Panc1 (cell line): Measurements from ENCODE around the gene TEX13D. TPM values are rescaled to one million over a fixed set of nuclear protein-coding genes. Genes with fewer than 3 reads are reported as not detected.
"Not testable (repeated sequence)": the region's sequence is repeated elsewhere in the genome, so short reads cannot be mapped to it uniquely, and the experiment has no call there.

Experiments used
- ATAC-seq: fragments of 200-7000 bp; cut with Tn5 transposase; 2 replicates; pipeline ENCODE4 v1.9.1; 2020; ENCODE audit warnings: mild to moderate bottlenecking, moderate library complexity
- BruUV-seq: library from RNA; stranded (reverse); fragments of 400-500 nt; replicated peaks from 2 replicates; lab custom pipeline; 2021; lab: Mats Ljungman, UMichigan
- CTCF ChIA-PET: fragments of 300-600 bp; sonication (Branson Sonifier 250); formaldehyde crosslinking; loops from one replicate; lab custom pipeline; 2022; ENCODE audit warnings: antibody characterized with exemption; lab: Charles Lee
- POLR2A ChIA-PET: fragments of 300-600 bp; sonication (Branson Sonifier 250); formaldehyde crosslinking; loops from one replicate; lab custom pipeline; 2022; ENCODE audit warnings: antibody characterized with exemption; lab: Charles Lee
- DNase-seq: peaks from one replicate; pipeline ENCODE4 v3.0.0-alpha.2; 2010; ENCODE audit warnings: low read depth, low spot score
- H3K27ac ChIP-seq: 2 replicates; pipeline ENCODE4 v1.5.1; 2011; ENCODE audit warnings: mild to moderate bottlenecking, low read length, inconsistent platforms
- H3K27me3 ChIP-seq: fragments of 200-500 bp; sonication (Bioruptor generic); 2 replicates; pipeline ENCODE4 v1.6.0; 2014; ENCODE audit warnings: low read length, inconsistent platforms; ENCODE audit not compliant: control insufficient read depth, insufficient read depth
- H3K36me3 ChIP-seq: fragments of 200-500 bp; sonication (Bioruptor generic); 2 replicates; pipeline ENCODE4 v1.5.1; 2014; ENCODE audit warnings: inconsistent platforms, mild to moderate bottlenecking, low read length, moderate library complexity; ENCODE audit not compliant: control insufficient read depth, insufficient read depth
- H3K4me1 ChIP-seq: 2 replicates; pipeline ENCODE4 v1.5.1; 2011; ENCODE audit warnings: inconsistent platforms, mild to moderate bottlenecking, low read length, moderate library complexity; ENCODE audit not compliant: control insufficient read depth, insufficient read depth
- H3K4me3 ChIP-seq, 2 experiments: 2 replicates each; pipeline ENCODE4 v1.5.1; 2011 to 2012; ENCODE audit warnings: low read depth in 2 of 2, low read length in 2 of 2, mild to moderate bottlenecking in 2 of 2, inconsistent platforms in 1 of 2, moderate library complexity in 1 of 2
- H3K9me3 ChIP-seq: fragments of 200-500 bp; sonication (Bioruptor generic); 2 replicates; pipeline ENCODE4 v1.5.1; 2014; ENCODE audit warnings: low read depth, mild to moderate bottlenecking, inconsistent platforms, low read length, moderate library complexity; ENCODE audit not compliant: control insufficient read depth, insufficient read depth
- CTCF ChIP-seq: fragments of 450-650 bp; IDR thresholded peaks from 2 replicates; pipeline ENCODE4 v1.5.1; 2017; ENCODE audit warnings: mild to moderate bottlenecking
- POLR2AphosphoS5 ChIP-seq: IDR thresholded peaks from 2 replicates; pipeline ENCODE4 v1.6.1; 2012; ENCODE audit warnings: mild to moderate bottlenecking, low read depth, low read length, moderate library complexity
- REST ChIP-seq, 2 experiments: IDR thresholded peaks; 2 replicates each; pipeline ENCODE4 v1.6.1; 2011 to 2012; ENCODE audit warnings: low read depth in 2 of 2, control low read depth in 1 of 2, low read length in 1 of 2, mild to moderate bottlenecking in 1 of 2, moderate library complexity in 1 of 2; ENCODE audit not compliant: insufficient read depth in 1 of 2
- SIN3A ChIP-seq: IDR thresholded peaks from 2 replicates; pipeline ENCODE4 v1.6.1; 2012; ENCODE audit warnings: low read depth, mild to moderate bottlenecking, low read length, moderate library complexity, borderline replicate concordance; ENCODE audit not compliant: insufficient read depth
- TCF7L2 ChIP-seq: IDR thresholded peaks from 2 replicates; pipeline ENCODE4 v1.6.1; 2011; ENCODE audit warnings: mild to moderate bottlenecking, low read depth, low read length, inconsistent platforms
- in situ Hi-C: cut with HindIII; loops from 2 replicates; pipeline ENCODE4 v1.10.0; 2016; ENCODE audit warnings: low sequenced_read_pairs, low pct_unique_long_range_greater_than_20kb
- intact Hi-C: fragments of 100-400 bp; cut with micrococcal nuclease; formaldehyde crosslinking; loops from one replicate; pipeline ENCODE4 v1.10.0; 2022; ENCODE audit not compliant: unreplicated experiment
- total RNA-seq: library from RNA; stranded (reverse); gene quantifications from one replicate; pipeline ENCODE4 v1.2.1, GENCODE V29; 2021; ENCODE audit not compliant: unreplicated experiment

TEX13D gene
- total RNA-seq, 1 experiment from 2014 or later = not detected

- CTCF ChIA-PET = no interaction called here
- Histone ChIP-seq H3K27me3 (no peaks in the 10 kb centered on the region; the same call in 1 of the 2 replicates), H3K27ac (no peak overlapping the region), H3K9me3 (no peaks in the 10 kb centered on the region), H3K36me3 (no peaks in the 10 kb centered on the region), H3K4me1 (no peaks in the 10 kb centered on the region), H3K4me3 (no peak overlapping the region)
- DNase-seq (no peak), ATAC-seq (no peak)
- POLR2A ChIA-PET = no interaction called here
- BruUV-seq = no TSS peak
- intact Hi-C loops = no loop called here
- TF ChIP-seq POLR2AphosphoS5 = no peak
- TF ChIP-seq TCF7L2 = no peak
- TF ChIP-seq REST (IDR thresholded peaks at IDR 0.05; ENCODE audit: insufficient read depth in 1 of 2, low read depth in 2 of 2, low read length in 1 of 2) = no peak
- TF ChIP-seq CTCF = no peak
- TF ChIP-seq SIN3A = no peak
- in situ Hi-C loops = no loop called here
These were observed 3.7 kb upstream of the TEX13D start for GRCh38 chrX:124328765-124329164.

GRCh38 chrX:124333862-124334261, 1.4 kb downstream of the TEX13D start:
- intact Hi-C loops = no loop called here
- ATAC-seq (no peak), DNase-seq (no peak)
- ChIA-PET CTCF (no interaction called here), POLR2A (no interaction called here)
- Histone ChIP-seq H3K27me3 (no peaks in the 10 kb centered on the region; the same call in 1 of the 2 replicates), H3K36me3 (no peaks in the 10 kb centered on the region), H3K27ac (no peak overlapping the region), H3K4me1 (no peaks in the 10 kb centered on the region), H3K9me3 (no peaks in the 10 kb centered on the region), H3K4me3 (no peak overlapping the region)
- no peak for TF ChIP-seq POLR2AphosphoS5
- no peak for TF ChIP-seq CTCF
- TF ChIP-seq REST (IDR thresholded peaks at IDR 0.05; ENCODE audit: insufficient read depth in 1 of 2, low read depth in 2 of 2, low read length in 1 of 2) = no peak
- no peak for TF ChIP-seq SIN3A
- in situ Hi-C loops = no loop called here
- no TSS peak for BruUV-seq

GRCh38 chrX:124334555-124334954, 2.1 kb downstream of the TEX13D start:
- CTCF ChIA-PET, ATAC-seq, H3K27ac ChIP-seq, H3K36me3 ChIP-seq, POLR2A ChIA-PET, BruUV-seq, H3K9me3 ChIP-seq, intact Hi-C loops, DNase-seq, in situ Hi-C loops, H3K4me1 ChIP-seq, H3K27me3 ChIP-seq, H3K4me3 ChIP-seq: not testable (repeated sequence)
